ENCODE measurements around the gene GNAQ.

GNAQ gene

GRCh38 chr9:78032730-78033457 is 1.3 kb upstream of the GNAQ start:
- H3K4me3 ChIP-seq (ENCODE audit: low read depth, low read length), result no peak overlapping the region
- no peak for DNase-seq (ENCODE audit: low read depth)
- TF ChIP-seq CTCF (IDR thresholded peaks at IDR 0.05; ENCODE audit: insufficient read depth, low read depth, low read length, missing control alignments), result no peak

- peak overlapping the region; percentile 38 for H3K4me3 ChIP-seq (ENCODE audit: low read depth, low read length)
- DNase-seq (ENCODE audit: low read depth), result peak; percentile 16
- TF ChIP-seq CTCF (IDR thresholded peaks at IDR 0.05; ENCODE audit: insufficient read depth, low read depth, low read length, missing control alignments), result no peak
Observed at GRCh38 chr9:78031893-78032729, 500 bp upstream of the GNAQ start.

- no peak overlapping the region for H3K4me3 ChIP-seq (ENCODE audit: low read depth, low read length)
- no peak for DNase-seq (ENCODE audit: low read depth)
- no peak for TF ChIP-seq CTCF (IDR thresholded peaks at IDR 0.05; ENCODE audit: insufficient read depth, low read depth, low read length, missing control alignments)
Observed at GRCh38 chr9:78030553-78031443, 813 bp downstream of the GNAQ start.

- DNase-seq (ENCODE audit: low read depth), result no peak
- no peak for TF ChIP-seq CTCF (IDR thresholded peaks at IDR 0.05; ENCODE audit: insufficient read depth, low read depth, low read length, missing control alignments)
- no peak overlapping the region for H3K4me3 ChIP-seq (ENCODE audit: low read depth, low read length)
Observed at GRCh38 chr9:78030296-78030552, 1.4 kb downstream of the GNAQ start.

GRCh38 chr9:78029551-78030295 is 1.9 kb downstream of the GNAQ start:
- DNase-seq (ENCODE audit: low read depth), result no peak
- no peak for TF ChIP-seq CTCF (IDR thresholded peaks at IDR 0.05; ENCODE audit: insufficient read depth, low read depth, low read length, missing control alignments)
- no peak overlapping the region for H3K4me3 ChIP-seq (ENCODE audit: low read depth, low read length)

- TF ChIP-seq CTCF (IDR thresholded peaks at IDR 0.05; ENCODE audit: insufficient read depth, low read depth, low read length, missing control alignments), result no peak
- DNase-seq (ENCODE audit: low read depth), result no peak
- H3K4me3 ChIP-seq (ENCODE audit: low read depth, low read length), result no peak overlapping the region
Observed at GRCh38 chr9:78028926-78029325, 2.7 kb downstream of the GNAQ start.
